Body of pancreas (tissue), 4 donors: ENCODE measurements around the gene SLC7A7. TPM values are rescaled to one million over a fixed set of nuclear protein-coding genes. Genes with fewer than 3 reads are reported as not detected.
"Not testable (repeated sequence)": the region's sequence is repeated elsewhere in the genome, so short reads cannot be mapped to it uniquely, and the experiment has no call there.

ENCODE experiments used
- ATAC-seq: fragments of 150-250 bp; one replicate; pipeline ENCODE4 v1.9.1; 2016
- DNase-seq, 4 donors: peaks; one replicate each; pipeline ENCODE4 v3.0.0-alpha.2; 2019
- H3K27ac ChIP-seq, 4 donors: fragments of 200-600 bp; sonication (generic); 1 replicate in 3 of 4; 2 replicates in 1 of 4; pipeline versions ENCODE4 v1.5.1 to v1.6.1; 2016 to 2019; ENCODE audit warnings: mild to moderate bottlenecking in 1 of 4, mixed read lengths in 1 of 4, moderate library complexity in 1 of 4
- H3K27me3 ChIP-seq, 2 donors: fragments of 200-600 bp; sonication (generic); one replicate each; pipeline ENCODE4 v1.6.0; 2016; ENCODE audit warnings: mild to moderate bottlenecking in 1 of 2
- H3K36me3 ChIP-seq, 2 donors: fragments of 200-600 bp; sonication (generic); replicated peaks in 1 of 2; 2 replicates each; pipeline ENCODE4 v1.5.1; 2016; ENCODE audit warnings: low read depth in 2 of 2; ENCODE audit not compliant: insufficient read depth in 1 of 2
- H3K4me1 ChIP-seq: fragments of 200-600 bp; sonication (generic); one replicate; pipeline ENCODE4 v1.6.0; 2016
- H3K4me3 ChIP-seq, 2 donors: fragments of 200-600 bp; sonication (generic); 1 replicate in 1 of 2; 2 replicates in 1 of 2; pipeline ENCODE4 v1.5.1; 2016 to 2019
- H3K9me3 ChIP-seq, 3 donors: fragments of 200-600 bp; sonication (generic); 1 replicate in 2 of 3; 2 replicates in 1 of 3; pipeline ENCODE4 v1.5.1; 2016
- CTCF ChIP-seq, 7 experiments: fragments of 450-650 bp in 4 of 7; fragments of 200-600 bp in 3 of 7; sonication (generic) in 3 of 7; IDR thresholded peaks; one replicate each; pipeline ENCODE4 v1.5.1; 2016 to 2019; ENCODE audit warnings: antibody characterized with exemption in 7 of 7
- POLR2A ChIP-seq, 3 donors: fragments of 450-650 bp; IDR thresholded peaks; one replicate each; pipeline ENCODE4 v1.6.1; 2016; ENCODE audit warnings: antibody characterized with exemption in 3 of 3, mild to moderate bottlenecking in 2 of 3
- WGBS, 2 donors: methylation state at CpG; one replicate each; pipeline ENCODE4 v1.1.5; 2017; 5-methylcytosine and 5-hydroxymethylcytosine counted together
- intact Hi-C: fragments of 100-400 bp; cut with DNase I; formaldehyde crosslinking; loops from one replicate; pipeline ENCODE4 v1.15.1; 2023
- total RNA-seq, 2 donors: library from RNA; depleted of rRNA; stranded (reverse); fragments of >200 nt; gene quantifications; one replicate each; pipeline ENCODE4 v1.1.0, GENCODE V29; 2016

The SLC7A7 gene
- total RNA-seq, 2 donors from 2014 or later: 6.9 to 16.6 TPM

GRCh38 chr14:22780105-22780679, 35.0 kb downstream of the SLC7A7 start:
- Histone ChIP-seq H3K27me3 (no peaks in the 10 kb centered on the region), H3K4me1 (peaks cover 19% of the 10 kb centered on the region), H3K4me3 (no peak overlapping the region), H3K9me3 (no peaks in the 10 kb centered on the region), H3K36me3 (peaks cover 0 to 1% of the 10 kb centered on the region in 2 donors), H3K27ac (peak overlapping the region in 3 of 4 donors; percentile 5 to 56 (median 52))
- WGBS, 2 donors: 38 to 64% methylated on average over 2 of the region's 2 CpGs
- intact Hi-C loops: no loop called here
- peak in 1 of 4 donors; percentile 20 for DNase-seq
- no peak for ATAC-seq
- no peak for TF ChIP-seq CTCF (IDR thresholded peaks at IDR 0.05)
- TF ChIP-seq POLR2A (IDR thresholded peaks at IDR 0.05): no peak

DNA sequence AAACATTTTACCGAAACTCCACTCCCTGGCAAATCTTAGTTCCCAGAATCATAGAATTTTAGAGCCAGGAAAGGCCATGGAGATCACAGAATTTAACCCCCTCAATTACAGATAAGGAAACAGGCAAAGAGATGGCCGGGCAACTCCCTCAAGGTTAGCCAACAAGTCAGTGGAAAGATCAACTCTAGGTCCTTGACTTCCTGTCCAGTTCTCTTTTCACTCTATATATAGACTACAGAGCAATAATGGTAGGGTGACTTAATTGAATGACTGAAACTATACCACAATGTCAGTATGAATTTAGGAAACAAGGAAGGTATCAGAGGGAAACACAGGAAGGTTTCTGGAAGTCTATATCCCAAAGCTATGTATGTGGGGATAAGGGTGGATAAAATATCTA, 37.2 kb downstream of the SLC7A7 start:
- no peak for TF ChIP-seq CTCF (IDR thresholded peaks at IDR 0.05)
- no peak for TF ChIP-seq POLR2A (IDR thresholded peaks at IDR 0.05)
- Histone ChIP-seq H3K27ac (no peak overlapping the region), H3K36me3 (peaks cover 0 to 6% of the 10 kb centered on the region in 2 donors), H3K27me3 (no peaks in the 10 kb centered on the region), H3K4me3 (no peak overlapping the region), H3K4me1 (peaks cover 19% of the 10 kb centered on the region), H3K9me3 (no peaks in the 10 kb centered on the region)
- 46 to 59% methylated on average over 2 of the region's 2 CpGs for WGBS, 2 donors
- ATAC-seq (no peak), DNase-seq (no peak)
- intact Hi-C loops: no loop called here

DNA sequence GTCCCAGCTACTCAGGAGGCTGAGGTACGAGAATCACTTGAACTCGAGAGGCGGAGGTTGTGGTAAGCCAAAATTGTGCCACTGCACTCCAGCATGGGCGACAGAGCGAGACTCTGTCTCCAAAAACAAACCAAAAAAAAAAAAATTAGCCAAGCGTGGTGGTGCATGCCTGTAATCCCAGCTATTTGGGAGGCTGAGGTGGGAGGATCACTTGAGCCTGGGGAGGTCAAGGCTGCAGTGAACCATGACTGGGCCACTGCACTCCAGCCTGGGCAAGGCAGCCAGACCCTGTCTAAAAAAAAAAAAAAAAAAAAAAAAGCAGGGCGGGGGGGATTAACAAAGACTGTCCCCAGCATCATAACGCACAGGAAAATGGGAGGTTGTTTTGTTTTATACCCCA, 38.4 kb downstream of the SLC7A7 start:
- H3K27me3 ChIP-seq, H3K4me3 ChIP-seq, DNase-seq, H3K36me3 ChIP-seq, intact Hi-C loops, ATAC-seq, H3K27ac ChIP-seq, H3K9me3 ChIP-seq: not testable (repeated sequence)
- WGBS, 2 donors: 93% methylated on average over 8 of the region's 8 CpGs
- H3K4me1 ChIP-seq: peaks cover 19% of the 10 kb centered on the region

- Histone ChIP-seq H3K27me3 (no peaks in the 10 kb centered on the region), H3K4me1 (peaks cover 13% of the 10 kb centered on the region), H3K36me3 (peaks cover 0 to 12% of the 10 kb centered on the region in 2 donors), H3K9me3 (no peaks in the 10 kb centered on the region), H3K4me3 (no peak overlapping the region), H3K27ac (no peak overlapping the region)
- DNase-seq: no peak
- TF ChIP-seq POLR2A (IDR thresholded peaks at IDR 0.05) (no peak), CTCF (IDR thresholded peaks at IDR 0.05) (no peak)
- intact Hi-C loops: no loop called here
- no peak for ATAC-seq
- 94 to 97% methylated on average over 2 of the region's 2 CpGs for WGBS, 2 donors
Observed at GRCh38 chr14:22776215-22776614, 39.0 kb downstream of the SLC7A7 start.

- no peaks in the 10 kb centered on the region for H3K27me3 ChIP-seq
- TF ChIP-seq POLR2A (IDR thresholded peaks at IDR 0.05): no peak
- no peaks in the 10 kb centered on the region for H3K4me1 ChIP-seq
- intact Hi-C loops: no loop called here
- ATAC-seq: no peak
- no peak overlapping the region for H3K27ac ChIP-seq
- DNase-seq: no peak
- no peaks in the 10 kb centered on the region for H3K9me3 ChIP-seq
- no peak overlapping the region for H3K4me3 ChIP-seq
- WGBS, 2 donors: 81 to 82% methylated on average over 10 of the region's 10 CpGs
- H3K36me3 ChIP-seq: peaks cover 12 to 29% of the 10 kb centered on the region in 2 donors
Observed at GRCh38 chr14:22774011-22774706, 41.1 kb downstream of the SLC7A7 start.
